ENCODE measurements around the gene ABCC12.
"Not testable (repeated sequence)": the region's sequence is repeated elsewhere in the genome, so short reads cannot be mapped to it uniquely, and the experiment has no call there.

Gene ABCC12

GRCh38 chr16:48155926-48156789, at the start of gene ABCC12:
TSS of gene ABCC12 (minus strand) at chr16:48155993. CDS start at chr16:48146424, 9,569 bp downstream.
- DNase-seq, result no peak

GRCh38 chr16:48204825-48205151, 49.0 kb upstream of the ABCC12 start:
- DNase-seq, result no peak

GRCh38 chr16:48203974-48204824, 48.4 kb upstream of the ABCC12 start:
- no peak for DNase-seq

DNA sequence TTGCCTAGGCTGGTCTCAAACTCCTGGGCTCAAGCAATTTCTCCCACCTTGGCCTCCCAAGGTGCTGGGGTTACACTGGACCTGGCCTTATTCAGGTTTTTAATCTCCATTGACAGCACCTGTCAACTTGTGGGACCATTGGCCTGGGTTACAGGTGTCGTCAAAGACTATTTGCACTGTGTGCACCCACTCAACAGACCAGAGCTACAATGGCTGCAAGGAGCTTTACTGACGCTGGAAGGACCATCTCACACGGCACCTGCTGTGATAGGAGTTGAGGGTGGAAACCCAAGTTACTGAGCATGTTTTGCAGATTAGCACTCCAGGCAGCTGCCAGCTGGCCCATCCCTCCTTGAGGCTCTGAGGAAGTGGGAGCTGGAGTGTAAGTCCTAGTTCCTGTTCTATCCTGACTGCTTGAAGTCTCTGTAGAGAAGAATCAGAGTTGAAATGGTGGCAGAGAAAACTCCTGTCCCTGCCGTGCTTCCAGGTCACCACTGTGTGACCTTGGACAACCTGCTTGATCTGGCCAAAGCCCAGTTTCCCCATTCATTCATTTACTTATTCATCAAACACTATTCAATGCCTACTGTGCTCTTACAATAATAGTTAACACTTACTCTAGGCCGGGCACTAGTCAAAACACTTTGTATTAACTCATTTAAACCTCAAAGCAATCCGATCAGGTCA, 45.9 kb upstream of the ABCC12 start:
- no peak for DNase-seq

DNA sequence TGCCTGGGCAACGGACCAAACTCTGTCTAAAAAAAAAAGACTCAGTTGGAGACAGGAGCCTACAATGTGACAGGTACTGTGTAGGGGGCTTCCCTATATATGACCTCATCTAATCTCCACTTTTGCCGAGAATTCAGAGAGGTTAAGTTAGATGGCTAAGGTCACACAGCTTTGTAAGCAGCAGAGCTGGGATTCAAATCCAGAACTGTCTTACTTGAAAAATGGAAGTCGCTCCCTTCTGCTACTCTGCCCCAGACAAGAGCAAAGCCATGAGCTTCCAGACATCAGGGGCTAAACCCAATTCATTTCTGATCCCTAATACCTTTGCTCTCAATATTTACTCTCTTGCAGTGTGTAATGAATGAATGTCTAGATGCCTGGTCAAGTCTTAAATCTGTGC, 41.5 kb upstream of the ABCC12 start:
- DNase-seq, result no peak

GRCh38 chr16:48194828-48195556, 39.2 kb upstream of the ABCC12 start:
- no peak for DNase-seq

- DNase-seq, result no peak
Measured at GRCh38 chr16:48193846-48194245, 38.1 kb upstream of the ABCC12 start.

DNA sequence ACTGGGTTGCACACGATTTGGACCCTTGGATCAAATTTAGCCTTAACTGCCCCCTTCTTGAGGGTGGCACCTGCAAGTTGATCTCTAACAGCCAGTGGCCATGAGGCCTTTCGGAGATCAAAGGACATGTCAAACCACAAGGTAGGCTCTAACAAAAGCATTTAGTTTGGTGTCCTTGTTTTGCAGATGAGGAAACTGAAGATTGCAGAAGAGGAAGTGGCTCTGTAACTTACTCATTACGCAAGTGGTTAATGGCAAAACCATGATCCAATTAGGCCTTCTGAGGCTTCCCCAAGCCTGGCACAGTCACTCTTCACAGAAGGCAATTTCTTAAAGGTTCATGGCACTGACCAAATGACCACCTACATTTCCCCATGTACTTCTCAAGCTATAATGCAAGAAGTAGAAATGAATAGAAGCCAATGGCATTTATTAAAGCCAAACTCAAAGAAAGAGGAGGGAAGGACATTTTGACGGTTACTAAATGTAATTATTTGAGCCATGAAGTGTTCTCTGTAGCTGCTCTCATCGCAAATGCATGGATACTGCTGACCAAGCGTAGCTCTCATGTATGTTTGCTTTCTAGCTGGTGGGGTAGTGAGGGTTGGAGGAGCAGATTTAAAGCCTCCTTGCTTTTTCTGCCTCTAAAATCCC, 32.8 kb upstream of the ABCC12 start:
- no peak for DNase-seq

GRCh38 chr16:48187779-48188178, 32.0 kb upstream of the ABCC12 start:
- DNase-seq, result no peak

- DNase-seq, result no peak
Measured at GRCh38 chr16:48184681-48185080, 28.9 kb upstream of the ABCC12 start.

- no peak for DNase-seq
Measured at GRCh38 chr16:48182979-48183537, 27.3 kb upstream of the ABCC12 start.

- not testable (repeated sequence) for DNase-seq
Measured at GRCh38 chr16:48181746-48182520, 26.1 kb upstream of the ABCC12 start.

DNA sequence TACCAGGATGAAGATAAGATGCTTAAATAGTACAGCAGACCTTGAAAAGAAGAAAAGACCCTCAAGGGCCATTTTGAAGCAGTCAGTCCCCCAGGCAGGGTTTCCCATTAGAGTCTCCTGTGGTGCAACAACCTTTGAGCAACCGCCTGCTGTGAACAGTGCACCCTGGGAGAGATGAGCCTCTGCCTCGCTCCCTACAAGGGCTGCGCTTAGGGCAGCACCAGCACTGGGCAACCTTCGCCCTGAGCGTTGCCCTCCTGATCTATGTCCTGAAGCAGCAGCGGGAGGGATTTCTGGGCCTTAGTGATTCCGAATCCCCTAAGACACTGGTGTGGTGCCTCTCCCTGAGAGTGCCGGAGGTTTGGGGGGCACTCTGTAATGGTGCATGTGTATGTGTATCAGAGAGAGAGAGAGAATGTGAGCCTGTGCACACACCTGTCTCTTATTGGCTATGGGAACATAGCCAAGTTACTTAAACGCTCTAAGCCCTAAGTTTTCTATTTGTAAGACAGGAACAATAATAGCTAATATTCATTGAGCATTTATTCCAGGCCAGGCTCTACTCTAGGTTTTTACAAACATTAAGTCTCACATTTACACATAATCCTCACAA, 25.2 kb upstream of the ABCC12 start:
- no peak for DNase-seq

- DNase-seq, result no peak
Measured at GRCh38 chr16:48176635-48177408, 21.0 kb upstream of the ABCC12 start.

DNA sequence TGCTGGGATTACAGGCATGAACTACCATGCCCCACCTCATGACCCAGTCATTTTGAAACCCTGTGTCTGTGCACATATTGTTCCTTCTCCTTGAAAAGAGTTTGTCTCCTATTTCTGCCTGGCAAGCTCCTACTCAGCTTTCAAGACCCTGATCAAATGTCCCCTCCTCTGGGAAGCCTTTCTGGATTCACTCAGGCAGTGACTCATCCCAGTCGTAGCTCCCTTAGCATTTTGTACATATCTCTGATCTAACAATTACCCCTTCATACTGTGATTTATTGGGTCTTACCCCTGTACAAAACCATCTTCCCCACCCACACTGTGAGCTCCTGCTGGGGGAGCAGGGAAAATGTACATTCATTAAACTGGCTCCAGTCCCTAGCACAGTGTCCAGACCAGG, 18.1 kb upstream of the ABCC12 start:
- no peak for DNase-seq

- no peak for DNase-seq
Measured at GRCh38 chr16:48172682-48173081, 16.9 kb upstream of the ABCC12 start.

DNA sequence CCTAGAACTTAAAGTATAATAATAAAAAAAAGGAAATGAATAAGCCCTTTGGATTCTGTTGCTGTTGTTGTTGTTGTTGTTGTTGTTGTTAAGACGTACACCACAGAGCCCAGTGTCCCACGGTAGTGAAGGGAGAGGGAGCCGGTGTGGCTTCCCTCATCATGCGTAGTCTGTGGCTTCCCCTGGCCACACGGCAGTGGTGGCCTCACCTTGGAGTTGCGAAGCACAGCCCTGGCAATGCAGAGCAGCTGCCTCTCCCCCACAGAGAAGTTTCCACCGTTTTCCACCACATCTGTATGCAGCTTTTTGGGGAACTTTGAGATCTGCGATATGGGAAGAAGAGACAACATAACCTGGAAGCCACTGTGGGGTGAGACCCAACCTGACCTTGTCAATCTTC, 14.1 kb upstream of the ABCC12 start:
- no peak for DNase-seq

DNA sequence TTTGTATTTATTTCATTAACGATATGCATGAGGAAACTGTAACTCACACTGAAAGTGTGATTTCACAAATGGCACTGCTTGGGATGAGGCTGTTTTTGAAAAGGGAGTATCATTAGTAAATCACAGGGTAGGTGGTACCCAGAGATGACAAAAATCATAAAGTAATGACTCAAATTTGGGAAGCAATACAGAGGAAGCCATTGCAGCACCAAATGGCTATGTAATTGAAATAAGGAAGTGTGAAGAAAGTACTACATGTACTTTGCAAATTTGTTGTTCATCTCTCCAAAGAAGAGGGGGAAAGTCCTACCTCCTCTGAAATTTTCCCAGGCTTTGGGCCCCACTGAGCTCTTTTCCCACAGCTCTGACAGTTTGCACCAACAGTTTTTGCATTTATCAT, 12.3 kb upstream of the ABCC12 start:
- no peak for DNase-seq

- not testable (repeated sequence) for DNase-seq
Measured at GRCh38 chr16:48166617-48167016, 10.8 kb upstream of the ABCC12 start.

All from activated CD8-positive, alpha-beta memory T cell treated with anti-CD3 and anti-CD28 coated beads, Interleukin-2, amount 50 U/mL, for 48 hours (primary cell).